BJ (cell line): ENCODE data around the gene ATOH8. TPM values are rescaled to one million over a fixed set of nuclear protein-coding genes. Genes with fewer than 3 reads are reported as not detected.

Experiments used
- CTCF ChIA-PET: fragments of 350-600 bp; formaldehyde crosslinking; extraction: SDS; loops from one replicate; lab custom pipeline; 2021; ENCODE audit warnings: antibody characterized with exemption, inconsistent platforms; lab: Yijun Ruan, JAX
- POLR2A ChIA-PET: fragments of 300-600 bp; sonication (Branson Sonifier 250); formaldehyde crosslinking; extraction: SDS; loops from one replicate; lab custom pipeline; 2021; ENCODE audit warnings: antibody characterized with exemption; lab: Charles Lee
- DNase-seq: peaks from one replicate; pipeline ENCODE4 v3.0.0-alpha.2; 2011; ENCODE audit warnings: low read depth
- H3K27me3 ChIP-seq: 2 replicates; pipeline ENCODE4 v1.6.0; 2011; ENCODE audit warnings: low read length; ENCODE audit not compliant: control insufficient read depth, insufficient read depth
- H3K36me3 ChIP-seq: 2 replicates; pipeline ENCODE4 v1.5.1; 2011; ENCODE audit warnings: low read length; ENCODE audit not compliant: control insufficient read depth, insufficient read depth
- H3K4me3 ChIP-seq: 2 replicates; pipeline ENCODE4 v1.5.1; 2011; ENCODE audit warnings: low read depth, mild to moderate bottlenecking, control low read depth, low read length
- polyA plus RNA-seq: library from polyadenylated mRNA; depleted of rRNA; stranded (reverse); fragments of >200 nt; gene quantifications from 2 replicates; pipeline ENCODE4 v1.2.3, GENCODE V29; 2011
- TF ChIP-seq, protein P1 (sequence below): IDR thresholded peaks from 2 replicates; pipeline ENCODE4 v1.5.1; 2011; ENCODE audit warnings: low read depth, mild to moderate bottlenecking, control low read depth, inconsistent platforms, low read length, moderate library complexity; ENCODE audit not compliant: insufficient read depth

The ATOH8 gene
- polyA plus RNA-seq, 1 experiment: 19.5 TPM

DNA sequence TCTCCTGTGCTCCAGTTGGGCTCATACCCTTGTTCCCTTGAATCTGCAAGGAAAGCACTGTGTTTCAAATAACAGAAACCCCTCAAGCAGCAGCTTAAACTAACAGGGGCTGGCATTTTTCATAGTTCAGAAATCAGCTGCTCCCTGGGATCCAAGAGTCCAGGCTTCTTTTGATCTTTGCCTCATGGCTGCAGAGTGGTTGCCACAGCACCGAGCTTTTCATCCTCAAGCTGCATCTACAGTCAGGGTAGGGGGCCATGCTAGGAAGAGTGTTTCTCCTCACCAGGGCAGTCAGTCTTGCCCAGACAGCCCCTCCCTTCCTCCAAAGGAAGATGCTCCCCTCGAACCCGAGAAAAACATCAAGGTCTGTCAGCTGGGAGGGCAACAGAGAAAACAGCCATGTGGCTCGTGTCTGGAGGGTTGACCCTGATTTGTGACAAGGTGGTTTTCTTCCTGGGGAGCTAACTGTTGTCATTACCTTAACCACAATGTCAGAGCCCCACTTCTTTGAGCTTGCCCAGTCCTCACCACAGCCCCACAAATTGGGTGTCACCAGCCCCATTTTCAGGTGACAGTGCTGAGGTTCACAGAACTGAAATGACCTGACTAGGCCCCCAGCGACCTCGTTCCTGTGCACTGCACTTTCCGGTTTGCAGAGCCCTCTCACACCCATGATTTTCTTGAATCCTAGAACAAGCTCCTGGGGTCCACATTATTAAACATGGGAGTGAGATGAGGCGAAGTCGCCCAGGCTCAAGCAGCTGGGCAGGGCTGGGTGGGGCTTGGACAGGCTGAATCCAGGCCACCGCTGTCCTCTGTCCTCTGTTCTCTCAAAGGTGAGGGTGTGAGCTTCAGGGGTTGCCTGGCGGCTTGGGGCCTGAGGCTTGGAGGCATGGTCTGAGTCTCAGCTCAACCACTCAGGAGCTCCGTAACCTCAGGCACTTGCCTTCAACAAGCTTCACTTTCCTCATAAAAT lies 21.9 kb downstream of the ATOH8 start:
- TF ChIP-seq, protein P1, sequence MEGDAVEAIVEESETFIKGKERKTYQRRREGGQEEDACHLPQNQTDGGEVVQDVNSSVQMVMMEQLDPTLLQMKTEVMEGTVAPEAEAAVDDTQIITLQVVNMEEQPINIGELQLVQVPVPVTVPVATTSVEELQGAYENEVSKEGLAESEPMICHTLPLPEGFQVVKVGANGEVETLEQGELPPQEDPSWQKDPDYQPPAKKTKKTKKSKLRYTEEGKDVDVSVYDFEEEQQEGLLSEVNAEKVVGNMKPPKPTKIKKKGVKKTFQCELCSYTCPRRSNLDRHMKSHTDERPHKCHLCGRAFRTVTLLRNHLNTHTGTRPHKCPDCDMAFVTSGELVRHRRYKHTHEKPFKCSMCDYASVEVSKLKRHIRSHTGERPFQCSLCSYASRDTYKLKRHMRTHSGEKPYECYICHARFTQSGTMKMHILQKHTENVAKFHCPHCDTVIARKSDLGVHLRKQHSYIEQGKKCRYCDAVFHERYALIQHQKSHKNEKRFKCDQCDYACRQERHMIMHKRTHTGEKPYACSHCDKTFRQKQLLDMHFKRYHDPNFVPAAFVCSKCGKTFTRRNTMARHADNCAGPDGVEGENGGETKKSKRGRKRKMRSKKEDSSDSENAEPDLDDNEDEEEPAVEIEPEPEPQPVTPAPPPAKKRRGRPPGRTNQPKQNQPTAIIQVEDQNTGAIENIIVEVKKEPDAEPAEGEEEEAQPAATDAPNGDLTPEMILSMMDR: no peak
- Histone ChIP-seq H3K4me3 (no peak overlapping the region), H3K36me3 (peaks cover 12% of the 10 kb centered on the region), H3K27me3 (no peaks in the 10 kb centered on the region)
- POLR2A ChIA-PET: interaction anchor here (0.6 kb wide), 1 partner anchor 17 kb away, joined by 3 read pairs; no protein-coding TSS in a partner anchor
- CTCF ChIA-PET: interaction anchor here (0.9 to 2.1 kb wide), 8 partner anchors 10 to 47 kb away, joined by 3 to 8 read pairs (median 4); no protein-coding TSS in a partner anchor
- no peak for DNase-seq

DNA sequence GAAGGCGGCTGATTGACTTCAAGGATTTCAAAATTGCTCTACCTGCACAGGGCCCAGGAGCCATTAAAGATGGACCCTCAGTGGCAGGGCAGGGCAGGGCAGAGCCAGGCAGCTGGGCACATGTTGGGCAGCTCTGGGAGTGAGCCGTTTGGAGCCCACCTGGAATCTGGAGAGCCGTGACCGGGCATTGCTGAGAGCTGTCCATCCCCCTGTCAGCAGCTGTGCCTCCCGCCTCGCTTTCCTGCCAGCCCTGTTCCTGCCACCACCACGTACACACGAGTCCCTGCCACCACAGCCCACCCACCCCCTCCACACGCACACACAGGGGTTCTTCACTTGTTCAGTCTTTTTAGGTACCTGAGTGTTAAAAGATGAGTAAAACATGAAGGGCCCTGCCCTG lies 22.9 kb downstream of the ATOH8 start:
- no peak for DNase-seq
- TF ChIP-seq, protein P1: no peak

DNA sequence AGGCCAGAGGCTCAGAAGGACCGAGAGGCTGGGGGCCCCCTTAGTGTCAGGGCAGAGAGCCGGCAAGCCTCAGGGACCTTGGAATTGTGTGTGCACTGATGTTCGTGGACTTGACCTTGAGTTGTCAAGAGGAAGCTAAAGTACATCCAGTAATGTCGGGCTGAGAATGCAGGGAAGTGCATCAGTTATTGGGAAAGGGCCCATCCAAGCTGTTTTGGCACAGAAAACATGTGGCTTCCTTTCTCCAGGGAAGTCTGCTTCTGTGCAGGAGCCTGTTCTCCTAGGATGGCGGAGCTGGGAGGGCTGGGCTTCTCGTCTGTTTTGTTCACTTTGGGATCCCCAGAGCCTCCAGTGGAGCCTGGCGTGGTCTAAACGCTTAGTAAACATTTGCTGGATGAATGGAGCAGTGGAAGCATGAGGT lies 23.7 kb downstream of the ATOH8 start:
- H3K4me3 ChIP-seq: no peak overlapping the region
- ChIA-PET POLR2A (interaction anchor here (0.6 kb wide), 1 partner anchor 58 kb away, joined by 3 read pairs; no protein-coding TSS in a partner anchor), CTCF (interaction anchor here (0.8 to 1.4 kb wide), 5 partner anchors 9 to 31 kb away, joined by 3 to 4 read pairs (median 3); no protein-coding TSS in a partner anchor)
- DNase-seq: no peak
- no peaks in the 10 kb centered on the region for H3K27me3 ChIP-seq
- H3K36me3 ChIP-seq: peaks cover 12% of the 10 kb centered on the region
- TF ChIP-seq, protein P1: no peak

More for the DNA sequence above, 22.9 kb downstream of the ATOH8 start:
- Histone ChIP-seq H3K4me3 (no peak overlapping the region), H3K36me3 (peaks cover 12% of the 10 kb centered on the region), H3K27me3 (no peaks in the 10 kb centered on the region)
- ChIA-PET CTCF (interaction anchor here (1.2 to 1.4 kb wide), 3 partner anchors 9 to 48 kb away, joined by 3 to 5 read pairs (median 4); no protein-coding TSS in a partner anchor), POLR2A (no interaction called here)

DNA sequence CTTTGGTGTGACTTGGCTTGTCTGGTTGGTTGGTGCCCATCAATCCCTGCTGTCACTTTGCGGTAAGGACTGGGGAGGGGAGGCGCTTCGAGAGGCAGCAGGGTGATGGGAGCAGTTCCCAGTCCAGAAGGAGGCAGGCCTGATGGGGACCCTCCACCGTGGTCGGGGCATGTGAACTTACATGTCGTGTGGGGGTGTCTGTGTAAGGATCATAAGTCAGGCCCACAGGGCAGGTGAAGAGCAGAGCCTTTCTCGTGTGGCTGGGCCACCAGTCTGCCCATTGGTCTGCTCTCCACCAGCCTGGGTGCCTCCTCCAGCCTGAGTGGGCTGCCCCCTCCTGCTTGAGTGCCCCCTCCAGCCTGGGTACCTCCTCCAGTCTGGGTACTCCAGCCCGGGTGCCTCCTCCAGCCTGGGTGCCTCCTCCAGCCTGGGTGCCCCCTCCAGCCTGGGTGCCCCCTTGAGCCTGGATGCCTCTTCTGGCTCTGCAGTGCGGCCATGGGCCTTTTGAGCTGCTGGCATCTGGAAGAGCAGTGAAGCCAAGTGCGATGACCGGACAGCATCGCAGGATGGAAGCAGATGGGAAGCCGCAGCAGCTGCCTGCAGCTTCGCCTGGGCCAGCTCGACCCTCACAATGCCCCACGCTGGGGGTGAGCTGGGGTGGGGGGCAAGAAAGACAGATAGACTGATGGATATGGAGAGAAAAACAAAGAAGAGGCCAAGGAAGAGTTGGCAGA lies 25.0 kb downstream of the ATOH8 start:
- ChIA-PET CTCF (interaction anchor here (0.8 to 1.1 kb wide), 3 partner anchors 10 to 50 kb away, joined by 3 read pairs; no protein-coding TSS in a partner anchor), POLR2A (no interaction called here)
- H3K36me3 ChIP-seq: peaks cover 12% of the 10 kb centered on the region
- TF ChIP-seq, protein P1: no peak
- DNase-seq: no peak
- no peaks in the 10 kb centered on the region for H3K27me3 ChIP-seq
- H3K4me3 ChIP-seq: no peak overlapping the region
